H1 (cell line): ENCODE results near the gene GATA5. TPM values are rescaled to one million over a fixed set of nuclear protein-coding genes. Genes with fewer than 3 reads are reported as not detected.

Experiments used
- ATF3 ChIP-seq: IDR thresholded peaks from 2 replicates; pipeline ENCODE4 v1.6.1; 2011; ENCODE audit warnings: low read depth, mild to moderate bottlenecking, low read length; ENCODE audit not compliant: insufficient read depth
- CBX5 ChIP-seq: fragments of 300-800, 300-1000 bp; sonication (generic); IDR thresholded peaks from 2 replicates; pipeline ENCODE4 v1.7.1; 2016; ENCODE audit warnings: antibody characterized with exemption, low read length, low read depth
- CTBP2 ChIP-seq: IDR thresholded peaks from 2 replicates; pipeline ENCODE4 v1.7.0; 2011; ENCODE audit warnings: borderline replicate concordance, mild to moderate bottlenecking, moderate library complexity, mixed read lengths, low read length; ENCODE audit not compliant: insufficient read depth, insufficient read length
- CTCF ChIP-seq, 3 experiments: IDR thresholded peaks; 1 replicate in 2 of 3; 2 replicates in 1 of 3; pipeline versions ENCODE4 v1.5.1 to v1.6.1; 2011; ENCODE audit warnings: low read length in 3 of 3, mild to moderate bottlenecking in 3 of 3, inconsistent platforms in 2 of 3, low read depth in 1 of 3, moderate library complexity in 1 of 3; ENCODE audit not compliant: insufficient read depth in 1 of 3; ENCODE audit errors: control extremely low read depth in 1 of 3
- POLR2A ChIP-seq, 2 experiments: IDR thresholded peaks; 1 replicate in 1 of 2; 2 replicates in 1 of 2; pipeline ENCODE4 v1.6.1; 2011; ENCODE audit warnings: low read depth in 2 of 2, low read length in 2 of 2, mild to moderate bottlenecking in 2 of 2; ENCODE audit errors: control extremely low read depth in 1 of 2
- RFX5 ChIP-seq: IDR thresholded peaks from 2 replicates; pipeline ENCODE4 v1.6.1; 2011; ENCODE audit warnings: low read depth, low read length, improper control_type of control experiment, borderline replicate concordance
- SIX5 ChIP-seq: IDR thresholded peaks from 2 replicates; pipeline ENCODE4 v1.6.1; 2011; ENCODE audit warnings: mild to moderate bottlenecking, low read depth, low read length
- SP2 ChIP-seq: IDR thresholded peaks from 2 replicates; pipeline ENCODE4 v1.6.1; 2012; ENCODE audit warnings: mild to moderate bottlenecking, low read length, inconsistent platforms
- polyA plus RNA-seq, 7 experiments: library from polyadenylated mRNA; depleted of rRNA in 3 of 7; stranded (reverse) in 5 of 7; unstranded in 2 of 7; fragments of >200 nt in 5 of 7; fragments of 200-250 nt in 2 of 7; gene quantifications; 1 replicate in 5 of 7; 2 replicates in 1 of 7; 4 replicates in 1 of 7; pipeline versions ENCODE4 v1.2.1 to v1.2.3, GENCODE V29; 2011 to 2013; ENCODE audit warnings: missing spikeins in 2 of 7, mixed read lengths in 2 of 7
- total RNA-seq: library from RNA; stranded (reverse); fragmentation: NEBNext Ultra II Directional; extraction: Animal tissue kit (Norgen Biotek cat#: 25700); gene quantifications from 2 replicates; pipeline ENCODE4 v1.2.1, GENCODE V29; 2021

GATA5 gene
- total and polyA plus RNA-seq, 2 of the 8 experiments (the other 6 are each of a cell fraction or from before 2014, with no cell fraction given): 0.08 to 0.11 TPM

GRCh38 chr20:62416651-62417637 lies 58.9 kb downstream of the GATA5 start (continued):
- TF ChIP-seq SIX5 (no peak), CTBP2 (no peak), CTCF (IDR thresholded peaks at IDR 0.05; ENCODE audit: control extremely low read depth in 1 of 3, insufficient read depth in 1 of 3, low read depth in 1 of 3, low read length in 3 of 3) (no peak), ATF3 (no peak), POLR2A (IDR thresholded peaks at IDR 0.05; ENCODE audit: control extremely low read depth in 1 of 2, low read depth in 2 of 2, low read length in 2 of 2) (no peak), SP2 (no peak), CBX5 (no peak), RFX5 (no peak)
